ENCODE data around the gene FAM107B.

GRCh38 chr10:14481752-14482151, 292.9 kb downstream of the FAM107B start:
- TF ChIP-seq TAF1 (IDR thresholded peaks at IDR 0.05; ENCODE audit: low read depth, low read length) (no peak), POLR2A (IDR thresholded peaks at IDR 0.05; ENCODE audit: low read depth, low read length) (no peak), POLR2AphosphoS5 (IDR thresholded peaks at IDR 0.05; ENCODE audit: low read depth, low read length) (no peak), SPI1 (IDR thresholded peaks at IDR 0.05; ENCODE audit: low read depth, low read length) (no peak), PAX5 (IDR thresholded peaks at IDR 0.05; ENCODE audit: insufficient read depth, low read length, severe bottlenecking) (no peak), POU2F2 (IDR thresholded peaks at IDR 0.05; ENCODE audit: low read depth, low read length) (no peak)
